ENCODE measurements around the gene ITPK1.

Gene ITPK1

GRCh38 chr14:92928961-92929688 lies 186.6 kb downstream of the ITPK1 start:
- no peaks in the 10 kb centered on the region for H3K9me3 ChIP-seq (ENCODE audit: control insufficient read depth, insufficient read depth, low read length)
- H3K36me3 ChIP-seq (ENCODE audit: insufficient read depth, low read length) = no peaks in the 10 kb centered on the region
- H3K4me1 ChIP-seq (ENCODE audit: insufficient read depth, low read length) = peaks cover 7% of the 10 kb centered on the region
- no peak overlapping the region for H3K9ac ChIP-seq (ENCODE audit: low read depth, low read length)

DNA sequence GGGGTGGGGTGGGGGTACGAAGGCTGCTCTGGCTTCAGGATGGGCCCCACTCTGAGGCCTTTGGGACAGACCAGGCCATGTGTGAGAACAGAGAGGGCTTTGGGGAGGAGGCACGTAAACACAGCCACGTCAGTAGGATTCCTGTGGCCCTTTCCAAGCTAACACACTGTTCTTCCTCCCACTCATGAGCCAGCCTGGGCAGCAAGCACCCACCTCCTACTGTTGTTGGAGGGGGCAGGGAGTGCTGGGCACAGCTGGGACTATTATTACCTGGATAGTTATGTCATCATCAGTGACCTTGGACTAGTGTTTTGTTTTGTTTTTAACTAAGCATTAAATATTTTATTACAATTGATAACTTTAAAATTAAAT lies 187.5 kb downstream of the ITPK1 start:
- peaks cover 7% of the 10 kb centered on the region for H3K4me1 ChIP-seq (ENCODE audit: insufficient read depth, low read length)
- no peaks in the 10 kb centered on the region for H3K9me3 ChIP-seq (ENCODE audit: control insufficient read depth, insufficient read depth, low read length)
- H3K36me3 ChIP-seq (ENCODE audit: insufficient read depth, low read length) = no peaks in the 10 kb centered on the region
- no peak overlapping the region for H3K9ac ChIP-seq (ENCODE audit: low read depth, low read length)

- H3K36me3 ChIP-seq (ENCODE audit: insufficient read depth, low read length) = no peaks in the 10 kb centered on the region
- H3K4me1 ChIP-seq (ENCODE audit: insufficient read depth, low read length) = peaks cover 7% of the 10 kb centered on the region
- H3K9me3 ChIP-seq (ENCODE audit: control insufficient read depth, insufficient read depth, low read length) = no peaks in the 10 kb centered on the region
- H3K9ac ChIP-seq (ENCODE audit: low read depth, low read length) = no peak overlapping the region
These were observed 188.1 kb downstream of the ITPK1 start for GRCh38 chr14:92927349-92928257.

DNA sequence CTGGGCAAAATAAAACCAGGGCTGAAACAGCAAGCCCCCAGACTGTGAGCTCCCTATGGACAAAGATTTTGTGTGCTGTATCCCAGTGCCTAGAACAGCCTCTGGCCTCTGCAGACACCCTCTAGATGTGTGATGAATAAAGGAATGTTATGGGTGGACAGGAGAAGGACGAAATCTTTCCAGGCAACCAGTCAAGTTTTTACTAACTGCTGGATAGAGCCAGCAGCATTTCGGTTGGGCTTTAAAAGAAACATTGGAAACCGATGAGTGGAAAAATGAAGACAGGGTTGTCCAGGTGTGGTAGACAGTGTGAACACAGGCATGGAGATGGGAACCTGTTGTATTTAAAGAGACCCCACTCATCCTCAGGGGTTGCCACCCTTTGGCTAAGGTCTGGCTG lies 188.8 kb downstream of the ITPK1 start:
- Histone ChIP-seq H3K9me3 (ENCODE audit: control insufficient read depth, insufficient read depth, low read length) (no peaks in the 10 kb centered on the region), H3K9ac (ENCODE audit: low read depth, low read length) (no peak overlapping the region), H3K4me1 (ENCODE audit: insufficient read depth, low read length) (peaks cover 7% of the 10 kb centered on the region), H3K36me3 (ENCODE audit: insufficient read depth, low read length) (no peaks in the 10 kb centered on the region)

DNA sequence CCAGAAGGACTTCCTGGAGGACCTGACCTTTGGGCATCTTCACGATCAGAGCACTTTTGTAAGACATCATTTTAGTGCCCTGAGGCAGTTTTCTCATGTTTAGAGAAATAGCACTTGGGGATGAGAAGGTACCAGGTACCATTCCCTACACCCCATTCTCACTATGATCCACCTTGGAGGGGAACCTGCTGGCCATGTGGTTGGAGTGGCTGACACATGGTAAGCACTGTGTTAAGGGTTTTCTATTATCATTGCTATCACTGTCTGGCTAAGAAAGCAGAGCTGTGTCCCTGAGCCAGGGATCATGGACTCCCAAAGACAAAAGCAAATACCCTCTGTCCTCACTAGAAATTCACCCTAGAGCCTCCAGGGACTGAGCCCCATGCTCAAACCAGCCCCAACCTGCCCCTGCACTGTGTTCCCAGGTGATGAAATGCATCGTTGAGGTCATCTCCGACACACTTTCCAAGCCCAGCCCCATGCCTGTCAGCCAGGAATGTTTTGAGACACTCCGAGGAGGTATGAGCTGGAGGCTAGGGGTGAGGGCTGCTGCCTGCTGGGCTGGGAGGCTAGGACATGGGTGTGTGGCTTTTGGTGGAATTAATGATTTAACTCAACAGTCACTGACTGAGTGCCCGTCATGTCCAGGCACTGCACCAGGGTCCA lies 189.4 kb downstream of the ITPK1 start:
- no peak overlapping the region for H3K9ac ChIP-seq (ENCODE audit: low read depth, low read length)
- no peaks in the 10 kb centered on the region for H3K36me3 ChIP-seq (ENCODE audit: insufficient read depth, low read length)
- H3K9me3 ChIP-seq (ENCODE audit: control insufficient read depth, insufficient read depth, low read length) = no peaks in the 10 kb centered on the region
- H3K4me1 ChIP-seq (ENCODE audit: insufficient read depth, low read length) = peaks cover 7% of the 10 kb centered on the region

GRCh38 chr14:92925446-92925845 lies 190.3 kb downstream of the ITPK1 start:
- no peaks in the 10 kb centered on the region for H3K36me3 ChIP-seq (ENCODE audit: insufficient read depth, low read length)

DNA sequence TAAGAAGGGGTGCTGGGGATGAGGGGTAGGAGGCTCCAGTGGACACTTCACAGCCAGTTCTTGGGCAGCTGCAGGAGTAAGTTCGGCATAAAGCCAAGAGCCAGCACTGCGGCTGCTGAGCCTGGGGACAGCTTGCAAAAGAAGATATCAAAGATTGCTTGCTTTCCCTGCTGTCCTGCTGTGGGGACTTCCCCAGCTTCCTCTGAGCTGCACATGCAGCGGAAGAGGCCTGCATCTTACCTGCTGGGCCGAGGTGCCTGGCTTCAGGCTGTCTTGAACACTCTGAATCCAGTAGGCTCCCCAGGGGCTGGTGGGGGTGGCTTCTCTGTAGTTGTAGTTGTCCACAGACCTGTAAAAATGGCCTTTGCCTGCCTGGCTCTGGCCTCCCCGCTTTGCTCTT lies 191.5 kb downstream of the ITPK1 start:
- Histone ChIP-seq H3K36me3 (ENCODE audit: insufficient read depth, low read length) (no peaks in the 10 kb centered on the region), H3K9me3 (ENCODE audit: control insufficient read depth, insufficient read depth, low read length) (no peaks in the 10 kb centered on the region), H3K4me1 (ENCODE audit: insufficient read depth, low read length) (peaks cover 7% of the 10 kb centered on the region), H3K9ac (ENCODE audit: low read depth, low read length) (0 out of 2 replicates have a peak overlapping the region, but pooled peaks have one; percentile 61)

More at GRCh38 chr14:92925446-92925845, 190.3 kb downstream of the ITPK1 start:
- Histone ChIP-seq H3K9ac (ENCODE audit: low read depth, low read length) (no peak overlapping the region), H3K4me1 (ENCODE audit: insufficient read depth, low read length) (peaks cover 7% of the 10 kb centered on the region), H3K9me3 (ENCODE audit: control insufficient read depth, insufficient read depth, low read length) (no peaks in the 10 kb centered on the region)

DNA sequence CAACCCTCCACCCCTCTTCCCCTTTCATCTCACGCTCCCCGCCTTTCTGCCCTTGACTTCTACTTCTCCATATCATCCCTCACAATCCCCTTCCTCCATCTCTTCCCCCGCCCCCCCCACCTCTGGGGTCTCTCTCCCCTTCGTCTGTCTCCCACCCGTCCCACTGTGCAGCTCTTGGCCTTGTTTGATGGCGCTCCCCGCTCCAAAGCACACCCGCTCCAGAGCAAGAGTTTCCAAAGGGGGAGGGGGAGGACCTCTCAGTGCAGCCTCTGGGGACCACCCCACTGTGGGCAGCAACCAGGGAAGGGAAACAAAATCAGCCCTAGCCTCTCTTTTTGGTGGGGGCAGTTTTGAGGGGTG lies 192.0 kb downstream of the ITPK1 start:
- H3K9me3 ChIP-seq (ENCODE audit: control insufficient read depth, insufficient read depth, low read length) = no peaks in the 10 kb centered on the region
- H3K9ac ChIP-seq (ENCODE audit: low read depth, low read length) = peak overlapping the region; percentile 61; the same call in 1 of the 2 replicates
- H3K4me1 ChIP-seq (ENCODE audit: insufficient read depth, low read length) = peaks cover 7% of the 10 kb centered on the region
- H3K36me3 ChIP-seq (ENCODE audit: insufficient read depth, low read length) = no peaks in the 10 kb centered on the region

DNA sequence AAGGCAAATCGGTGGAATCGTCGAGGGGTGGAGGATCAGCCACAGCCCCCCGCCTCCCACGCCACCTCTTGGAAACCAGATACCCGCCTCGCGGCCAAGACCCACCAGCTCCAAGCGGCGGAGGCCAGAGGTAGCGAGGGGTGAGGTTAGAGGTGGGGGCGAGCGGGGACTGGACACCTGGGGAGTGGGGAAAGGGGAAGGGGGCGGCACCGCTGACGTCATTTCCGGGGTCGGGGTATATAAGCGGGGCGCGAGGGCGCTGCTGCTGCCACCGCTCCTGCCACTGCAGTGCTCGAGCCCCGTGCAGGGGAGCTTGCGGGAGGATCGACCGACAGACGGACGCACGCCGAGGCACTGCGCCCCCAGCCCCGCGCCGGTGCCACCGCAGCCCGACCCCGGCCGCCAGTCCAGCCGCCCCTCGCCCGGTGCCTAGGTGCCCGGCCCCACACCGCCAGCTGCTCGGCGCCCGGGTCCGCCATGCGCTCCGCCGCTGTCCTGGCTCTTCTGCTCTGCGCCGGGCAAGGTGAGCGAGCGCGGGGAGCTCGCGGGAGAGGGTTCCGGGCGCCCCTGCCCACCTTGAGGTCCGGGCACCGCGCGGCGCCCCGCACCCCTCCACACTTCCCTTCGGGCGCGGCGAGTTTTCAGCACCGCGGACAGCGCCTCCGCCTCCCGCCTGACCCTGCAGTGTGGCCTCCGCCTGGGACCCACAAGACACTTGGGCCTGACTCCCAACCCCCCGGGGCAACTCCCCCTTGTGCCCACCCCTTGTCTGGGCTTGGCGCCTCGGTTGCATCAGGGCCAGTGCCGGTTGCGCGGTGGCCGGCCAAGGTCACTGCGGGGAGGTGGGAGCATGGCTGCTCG lies 192.6 kb downstream of the ITPK1 start, which contains the start of gene CHGA:
Gene CHGA (plus strand): TSS at position 268 of the 861 bp plus-strand sequence. CDS start 210 bp downstream, at position 478.
- peak within 1 kb of the TSS; percentile 61 for H3K9ac ChIP-seq (ENCODE audit: low read depth, low read length)
- H3K4me1 ChIP-seq (ENCODE audit: insufficient read depth, low read length) = peaks cover 7% of the 10 kb centered on the region
- H3K9me3 ChIP-seq (ENCODE audit: control insufficient read depth, insufficient read depth, low read length) = no peaks in the 10 kb centered on the region
- no peaks in the 10 kb centered on the region for H3K36me3 ChIP-seq (ENCODE audit: insufficient read depth, low read length)

- H3K4me1 ChIP-seq (ENCODE audit: insufficient read depth, low read length) = peaks cover 7% of the 10 kb centered on the region
- peak overlapping the region; percentile 61; the same call in 1 of the 2 replicates for H3K9ac ChIP-seq (ENCODE audit: low read depth, low read length)
- no peaks in the 10 kb centered on the region for H3K9me3 ChIP-seq (ENCODE audit: control insufficient read depth, insufficient read depth, low read length)
- no peaks in the 10 kb centered on the region for H3K36me3 ChIP-seq (ENCODE audit: insufficient read depth, low read length)
These were observed 193.5 kb downstream of the ITPK1 start for GRCh38 chr14:92922155-92922735.

GRCh38 chr14:92920001-92920400 lies 195.7 kb downstream of the ITPK1 start:
- peaks cover 7% of the 10 kb centered on the region for H3K4me1 ChIP-seq (ENCODE audit: insufficient read depth, low read length)
- no peaks in the 10 kb centered on the region for H3K36me3 ChIP-seq (ENCODE audit: insufficient read depth, low read length)
- no peaks in the 10 kb centered on the region for H3K9me3 ChIP-seq (ENCODE audit: control insufficient read depth, insufficient read depth, low read length)
- no peak overlapping the region for H3K9ac ChIP-seq (ENCODE audit: low read depth, low read length)

DNA sequence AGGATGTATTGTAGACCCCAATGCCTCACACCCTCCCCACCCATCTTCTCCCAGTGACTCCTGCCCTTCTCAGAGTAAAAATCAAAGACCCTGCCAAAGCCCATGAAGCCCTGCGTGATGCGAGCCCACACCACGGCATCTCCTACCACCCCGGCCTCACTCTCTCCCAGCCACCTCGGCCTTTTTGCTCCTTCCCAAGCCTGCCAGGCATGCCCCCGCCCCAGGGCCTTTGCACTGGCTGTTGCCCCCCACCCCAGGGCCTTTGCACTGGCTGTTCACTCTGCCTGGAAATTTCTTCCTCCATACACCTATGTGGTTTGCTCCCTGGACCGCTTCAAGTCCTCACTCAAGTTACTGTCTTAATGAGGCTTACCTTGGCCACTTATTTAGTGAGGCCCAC lies 197.8 kb downstream of the ITPK1 start:
- H3K36me3 ChIP-seq (ENCODE audit: insufficient read depth, low read length) = no peaks in the 10 kb centered on the region
- no peak overlapping the region for H3K9ac ChIP-seq (ENCODE audit: low read depth, low read length)
- H3K9me3 ChIP-seq (ENCODE audit: control insufficient read depth, insufficient read depth, low read length) = no peaks in the 10 kb centered on the region
- H3K4me1 ChIP-seq (ENCODE audit: insufficient read depth, low read length) = no peaks in the 10 kb centered on the region

DNA sequence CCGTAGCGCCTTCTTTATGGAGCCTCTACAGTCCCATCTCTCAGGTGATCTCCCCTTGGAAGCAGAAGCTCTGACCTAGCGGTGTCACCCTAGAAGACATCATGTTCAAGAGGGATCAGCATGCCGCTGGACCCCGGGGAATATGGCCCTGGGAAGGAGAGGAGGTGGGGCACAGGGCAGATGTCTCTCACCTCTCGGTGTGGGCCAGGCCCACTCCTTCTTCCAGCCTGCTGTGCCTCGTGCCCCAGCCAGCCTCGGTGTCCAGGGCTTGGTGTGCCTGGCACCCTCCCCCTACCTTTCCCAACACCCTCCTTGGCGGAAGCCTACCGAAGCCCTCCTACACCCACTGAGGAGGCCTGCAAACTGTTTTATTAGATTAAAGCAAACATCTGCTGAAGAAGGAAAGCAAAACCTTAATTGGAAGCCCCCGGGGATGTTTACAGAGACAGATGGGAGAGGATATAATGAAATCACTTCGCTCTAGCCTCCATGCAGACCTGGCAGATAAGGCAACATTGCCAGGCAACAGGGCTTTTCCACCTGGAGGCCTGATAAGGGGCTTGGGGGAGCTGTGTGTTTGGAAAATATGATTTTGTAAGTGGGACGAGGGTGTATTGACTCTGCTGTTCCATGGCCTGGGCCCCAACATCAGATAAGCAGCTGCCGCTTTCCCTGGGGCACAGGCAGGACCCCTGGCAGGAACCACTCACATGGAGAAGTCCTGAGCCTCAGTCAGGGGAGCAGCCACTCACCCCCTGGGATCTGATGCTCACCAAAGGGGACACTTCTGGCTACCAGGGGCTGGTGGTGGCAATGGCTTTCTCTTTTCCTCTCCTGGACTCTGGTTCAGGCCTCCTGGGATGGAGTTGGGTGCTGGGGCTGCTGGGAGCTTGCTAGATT lies 198.4 kb downstream of the ITPK1 start:
- H3K4me1 ChIP-seq (ENCODE audit: insufficient read depth, low read length) = no peaks in the 10 kb centered on the region
- H3K36me3 ChIP-seq (ENCODE audit: insufficient read depth, low read length) = no peaks in the 10 kb centered on the region
- H3K9me3 ChIP-seq (ENCODE audit: control insufficient read depth, insufficient read depth, low read length) = no peaks in the 10 kb centered on the region

More for the DNA sequence above, 198.4 kb downstream of the ITPK1 start:
- H3K9ac ChIP-seq (ENCODE audit: low read depth, low read length) = no peak overlapping the region

Data from ES-I3 (cell line).